ENCODE results near the gene ZBTB42.

DNA sequence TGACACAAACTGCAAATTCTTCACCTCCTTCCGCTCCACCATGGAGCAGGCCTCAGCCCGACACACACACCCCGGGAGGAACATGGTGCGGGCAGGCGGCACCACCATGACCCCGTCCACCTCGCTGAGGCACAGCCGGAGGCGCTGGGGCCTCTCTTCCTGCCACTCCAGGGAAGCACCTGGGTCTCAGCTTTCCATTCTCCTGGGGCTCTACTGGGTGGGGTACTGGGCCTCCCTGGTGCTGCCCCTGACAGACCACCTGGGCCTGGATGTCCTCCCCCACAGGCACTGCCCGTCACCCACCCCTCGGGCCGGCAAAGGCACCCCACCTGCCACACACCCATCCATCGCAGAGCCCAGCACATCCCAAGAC, 15.2 kb upstream of the ZBTB42 start:
- TF ChIP-seq CTCF (conservative IDR thresholded peaks at IDR 0.05) (no peak), EZH2 (IDR thresholded peaks at IDR 0.05; ENCODE audit: low read depth) (no peak)

Data from PC-9 (cell line).